BJ (cell line): ENCODE results near the gene PTF1A. TPM values are rescaled to one million over a fixed set of nuclear protein-coding genes. Genes with fewer than 3 reads are reported as not detected.

Experiments
- CTCF ChIA-PET: fragments of 350-600 bp; formaldehyde crosslinking; extraction: SDS; loops from one replicate; lab custom pipeline; 2021; ENCODE audit warnings: antibody characterized with exemption, inconsistent platforms; lab: Yijun Ruan, JAX
- POLR2A ChIA-PET: fragments of 300-600 bp; sonication (Branson Sonifier 250); formaldehyde crosslinking; extraction: SDS; loops from one replicate; lab custom pipeline; 2021; ENCODE audit warnings: antibody characterized with exemption; lab: Charles Lee
- DNase-seq: peaks from one replicate; pipeline ENCODE4 v3.0.0-alpha.2; 2011; ENCODE audit warnings: low read depth
- H3K27me3 ChIP-seq: 2 replicates; pipeline ENCODE4 v1.6.0; 2011; ENCODE audit warnings: low read length; ENCODE audit not compliant: control insufficient read depth, insufficient read depth
- H3K36me3 ChIP-seq: 2 replicates; pipeline ENCODE4 v1.5.1; 2011; ENCODE audit warnings: low read length; ENCODE audit not compliant: control insufficient read depth, insufficient read depth
- H3K4me3 ChIP-seq: 2 replicates; pipeline ENCODE4 v1.5.1; 2011; ENCODE audit warnings: low read depth, mild to moderate bottlenecking, control low read depth, low read length
- polyA plus RNA-seq: library from polyadenylated mRNA; depleted of rRNA; stranded (reverse); fragments of >200 nt; gene quantifications from 2 replicates; pipeline ENCODE4 v1.2.3, GENCODE V29; 2011
- TF ChIP-seq, protein P1 (sequence below): IDR thresholded peaks from 2 replicates; pipeline ENCODE4 v1.5.1; 2011; ENCODE audit warnings: low read depth, mild to moderate bottlenecking, control low read depth, inconsistent platforms, low read length, moderate library complexity; ENCODE audit not compliant: insufficient read depth

The PTF1A gene
- polyA plus RNA-seq, 1 experiment = not detected

DNA sequence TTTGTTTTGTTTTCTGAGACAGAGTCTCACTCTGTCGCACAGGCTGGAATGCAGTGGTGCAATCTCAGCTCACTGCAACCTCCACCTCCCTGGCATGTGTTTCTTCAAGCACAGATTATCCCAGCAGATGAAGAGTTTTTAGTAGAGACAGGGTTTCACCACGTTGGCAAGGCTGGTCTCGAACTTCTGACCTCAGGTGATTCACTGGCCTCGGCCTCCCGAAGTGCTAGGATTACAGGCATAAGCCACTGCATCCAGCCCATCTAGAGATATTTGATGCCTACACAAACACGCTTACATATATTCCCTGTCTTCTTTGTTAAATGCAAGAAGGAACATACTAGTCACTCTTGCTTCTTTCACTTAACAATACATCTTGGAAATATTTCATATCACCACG, 5.9 kb upstream of the PTF1A start:
- no peaks in the 10 kb centered on the region for H3K36me3 ChIP-seq
- TF ChIP-seq, protein P1, sequence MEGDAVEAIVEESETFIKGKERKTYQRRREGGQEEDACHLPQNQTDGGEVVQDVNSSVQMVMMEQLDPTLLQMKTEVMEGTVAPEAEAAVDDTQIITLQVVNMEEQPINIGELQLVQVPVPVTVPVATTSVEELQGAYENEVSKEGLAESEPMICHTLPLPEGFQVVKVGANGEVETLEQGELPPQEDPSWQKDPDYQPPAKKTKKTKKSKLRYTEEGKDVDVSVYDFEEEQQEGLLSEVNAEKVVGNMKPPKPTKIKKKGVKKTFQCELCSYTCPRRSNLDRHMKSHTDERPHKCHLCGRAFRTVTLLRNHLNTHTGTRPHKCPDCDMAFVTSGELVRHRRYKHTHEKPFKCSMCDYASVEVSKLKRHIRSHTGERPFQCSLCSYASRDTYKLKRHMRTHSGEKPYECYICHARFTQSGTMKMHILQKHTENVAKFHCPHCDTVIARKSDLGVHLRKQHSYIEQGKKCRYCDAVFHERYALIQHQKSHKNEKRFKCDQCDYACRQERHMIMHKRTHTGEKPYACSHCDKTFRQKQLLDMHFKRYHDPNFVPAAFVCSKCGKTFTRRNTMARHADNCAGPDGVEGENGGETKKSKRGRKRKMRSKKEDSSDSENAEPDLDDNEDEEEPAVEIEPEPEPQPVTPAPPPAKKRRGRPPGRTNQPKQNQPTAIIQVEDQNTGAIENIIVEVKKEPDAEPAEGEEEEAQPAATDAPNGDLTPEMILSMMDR = no peak
- ChIA-PET CTCF (no interaction called here), POLR2A (no interaction called here)
- no peak for DNase-seq
- H3K4me3 ChIP-seq = no peak overlapping the region
- peaks cover 6% of the 10 kb centered on the region for H3K27me3 ChIP-seq

DNA sequence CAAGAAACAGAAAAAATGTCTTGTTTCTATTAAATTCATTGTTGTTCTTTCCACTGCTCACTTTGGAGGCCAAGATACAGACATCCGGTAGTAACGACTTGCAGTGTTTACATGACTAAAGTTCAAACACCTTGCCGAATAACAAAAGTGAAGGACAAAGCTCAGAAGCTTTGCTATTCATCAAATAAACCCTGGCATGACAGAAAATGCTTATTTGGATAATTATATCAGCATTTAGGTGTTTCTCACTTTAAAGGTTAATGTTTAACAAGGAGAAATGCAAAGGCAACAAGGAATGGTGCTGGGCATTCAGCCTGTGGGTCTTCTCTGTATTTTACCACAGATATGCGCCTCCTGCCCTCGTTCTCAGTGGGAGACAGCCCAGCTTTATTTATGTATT, 5.4 kb upstream of the PTF1A start:
- POLR2A ChIA-PET = no interaction called here
- H3K36me3 ChIP-seq = no peaks in the 10 kb centered on the region
- TF ChIP-seq, protein P1 = no peak
- DNase-seq = no peak
- no peak overlapping the region for H3K4me3 ChIP-seq
- CTCF ChIA-PET = interaction anchor here (1.0 kb wide), 1 partner anchor 8 kb away, joined by 3 read pairs; no protein-coding TSS in a partner anchor
- peaks cover 9% of the 10 kb centered on the region for H3K27me3 ChIP-seq

DNA sequence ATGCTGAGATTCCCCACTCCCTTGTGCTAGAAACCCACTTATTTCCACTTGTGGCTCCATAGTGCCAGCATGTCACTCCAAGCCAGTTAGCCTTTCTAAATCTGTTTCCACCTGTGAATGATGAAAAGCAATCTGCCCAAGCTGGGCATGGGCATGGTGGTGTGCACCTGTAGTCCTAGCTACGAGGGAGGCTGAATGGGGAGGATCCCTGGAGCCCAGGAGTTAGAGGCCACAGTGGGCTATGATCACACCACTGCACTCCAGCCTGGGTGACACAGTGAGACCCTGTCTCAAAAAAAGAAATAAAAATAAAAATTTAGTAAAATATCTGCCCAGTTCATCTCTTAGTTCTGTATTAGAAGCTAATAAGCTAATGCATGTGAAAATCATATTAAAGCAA, 5.0 kb upstream of the PTF1A start:
- no peak for DNase-seq
- H3K27me3 ChIP-seq = peaks cover 11% of the 10 kb centered on the region
- ChIA-PET CTCF (interaction anchor here (1.0 to 2.3 kb wide), 2 partner anchors 9 to 29 kb away, joined by 3 to 6 read pairs; no protein-coding TSS in a partner anchor), POLR2A (no interaction called here)
- no peaks in the 10 kb centered on the region for H3K36me3 ChIP-seq
- TF ChIP-seq, protein P1 = no peak
- no peak overlapping the region for H3K4me3 ChIP-seq

DNA sequence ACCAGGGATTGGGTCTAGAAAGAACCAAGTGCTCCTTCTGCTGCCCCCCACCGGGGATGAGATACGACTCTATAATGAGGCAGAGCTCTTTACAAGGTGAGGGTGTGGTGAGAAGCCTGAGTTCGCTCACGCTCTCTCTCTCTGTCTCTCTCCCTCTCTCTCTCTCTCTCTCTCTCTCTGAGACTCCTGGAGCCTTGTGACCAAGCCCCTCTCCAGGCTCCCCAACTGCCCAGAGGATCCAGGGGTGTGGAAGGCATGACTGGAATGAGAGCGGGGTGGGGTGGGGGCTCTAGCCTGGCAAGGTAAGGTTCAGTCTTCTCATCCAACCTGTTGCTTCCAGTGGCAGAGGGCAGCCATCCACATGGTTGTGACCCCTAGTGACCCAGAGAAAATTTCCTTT, 3.1 kb upstream of the PTF1A start:
- DNase-seq = no peak
- ChIA-PET CTCF (interaction anchor here (1.3 to 2.3 kb wide), 2 partner anchors 18 to 31 kb away, joined by 3 to 6 read pairs; no protein-coding TSS in a partner anchor), POLR2A (no interaction called here)
- H3K27me3 ChIP-seq = peaks cover 15% of the 10 kb centered on the region
- H3K4me3 ChIP-seq = no peak overlapping the region
- H3K36me3 ChIP-seq = no peaks in the 10 kb centered on the region
- TF ChIP-seq, protein P1 = no peak

DNA sequence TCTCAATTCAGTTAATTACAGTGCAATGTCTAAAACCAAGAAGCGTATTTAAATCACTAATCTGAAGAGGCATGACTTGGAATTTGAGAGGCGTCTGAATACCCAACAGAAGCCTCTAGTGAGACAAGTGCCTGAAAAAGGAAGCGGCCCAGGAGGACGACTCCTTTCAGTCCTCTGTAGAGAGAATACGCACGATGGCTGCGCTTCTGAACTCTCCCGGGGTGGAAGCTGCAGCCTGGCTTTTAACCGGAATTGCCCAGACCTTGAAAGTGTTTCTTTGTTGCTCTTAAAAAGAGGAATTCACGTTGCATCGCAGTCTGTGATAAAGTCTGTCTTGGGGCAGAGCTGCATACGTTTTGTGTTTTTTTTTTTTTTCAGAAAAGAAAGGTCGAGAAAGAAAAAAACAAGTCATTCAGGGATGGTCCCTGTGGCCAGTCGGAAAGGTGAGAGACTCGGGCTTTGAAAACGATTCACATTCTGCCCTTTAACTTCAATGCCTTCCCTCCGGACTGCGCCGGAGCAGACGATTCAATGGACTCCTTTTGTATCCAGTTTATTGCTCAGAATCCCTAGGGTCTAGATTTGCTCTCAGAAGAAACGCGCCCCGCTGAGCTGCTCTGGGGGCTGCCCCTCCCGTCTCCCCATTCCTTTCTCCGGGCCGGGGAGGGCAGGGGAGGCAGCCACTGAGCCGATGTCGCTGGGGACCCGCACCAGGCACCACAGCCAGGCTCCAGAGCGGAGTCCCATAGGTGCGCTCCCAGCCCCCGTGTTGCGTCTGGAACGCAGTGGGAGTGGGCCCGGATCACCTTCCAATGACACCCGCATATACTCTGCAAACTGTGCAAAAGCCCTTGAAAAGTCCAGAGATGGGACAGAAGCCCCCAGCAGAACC, 994 bp upstream of the PTF1A start:
- Histone ChIP-seq H3K27me3 (peaks cover 30% of the 10 kb centered on the region), H3K4me3 (no peak overlapping the region), H3K36me3 (no peaks in the 10 kb centered on the region)
- DNase-seq = no peak
- TF ChIP-seq, protein P1 = no peak
- CTCF ChIA-PET = interaction anchor here (0.6 kb wide), 1 partner anchor 26 kb away, joined by 3 read pairs; no protein-coding TSS in a partner anchor
- POLR2A ChIA-PET = no interaction called here
